Liver (tissue), 9 donors: ENCODE data around the gene CYB5A. TPM values are rescaled to one million over a fixed set of nuclear protein-coding genes. Genes with fewer than 3 reads are reported as not detected.

ENCODE experiments used
- DNase-seq: peaks from one replicate; pipeline ENCODE4 v3.0.0-alpha.2; 2017; ENCODE audit warnings: low spot score
- H3K27ac ChIP-seq, 2 donors: one replicate each; pipeline ENCODE4 v1.7.0; 2013; ENCODE audit warnings: inconsistent platforms in 2 of 2, low read length in 2 of 2, control low read depth in 1 of 2, low read depth in 1 of 2, mild to moderate bottlenecking in 1 of 2
- H3K27me3 ChIP-seq, 4 donors: one replicate each; pipeline versions ENCODE4 v1.6.1 to v1.7.0; 2013; ENCODE audit warnings: low read length in 3 of 4, inconsistent platforms in 1 of 4, mild to moderate bottlenecking in 1 of 4, moderate library complexity in 1 of 4; ENCODE audit not compliant: control insufficient read depth in 4 of 4, insufficient read depth in 4 of 4
- H3K36me3 ChIP-seq, 4 donors: one replicate each; pipeline versions ENCODE4 v1.6.1 to v1.7.0; 2013; ENCODE audit warnings: low read length in 3 of 4, mild to moderate bottlenecking in 3 of 4, low read depth in 1 of 4, moderate library complexity in 1 of 4; ENCODE audit not compliant: control insufficient read depth in 4 of 4, insufficient read depth in 3 of 4
- H3K4me1 ChIP-seq, 4 donors: one replicate each; pipeline versions ENCODE4 v1.6.1 to v1.7.0; 2013; ENCODE audit warnings: low read length in 3 of 4, mild to moderate bottlenecking in 3 of 4, moderate library complexity in 1 of 4; ENCODE audit not compliant: control insufficient read depth in 4 of 4, insufficient read depth in 4 of 4
- H3K4me3 ChIP-seq, 3 donors: one replicate each; pipeline versions ENCODE4 v1.6.1 to v1.7.0; 2013; ENCODE audit warnings: low read length in 3 of 3, control low read depth in 1 of 3, low read depth in 1 of 3, mild to moderate bottlenecking in 1 of 3
- H3K9ac ChIP-seq, 2 donors: one replicate each; pipeline ENCODE4 v1.7.0; 2013; ENCODE audit warnings: low read length in 2 of 2, mild to moderate bottlenecking in 2 of 2, moderate library complexity in 2 of 2, control low read depth in 1 of 2, low read depth in 1 of 2
- H3K9me3 ChIP-seq, 4 donors: one replicate each; pipeline versions ENCODE4 v1.6.1 to v1.7.0; 2013; ENCODE audit warnings: low read length in 3 of 4; ENCODE audit not compliant: control insufficient read depth in 4 of 4
- ATF3 ChIP-seq: IDR thresholded peaks from 2 replicates; pipeline ENCODE4 v1.6.1; 2016; ENCODE audit warnings: antibody characterized with exemption
- CTCF ChIP-seq: fragments of 150-350 bp; IDR thresholded peaks from 2 replicates; pipeline ENCODE4 v1.5.1; 2017; ENCODE audit warnings: improper control_type of control experiment, low read depth, low read length; ENCODE audit not compliant: missing input control
- EGR1 ChIP-seq, 2 donors: IDR thresholded peaks; 2 replicates each; pipeline ENCODE4 v1.6.1; 2016 to 2018; ENCODE audit warnings: antibody characterized with exemption in 2 of 2, low read depth in 2 of 2
- FOXA1 ChIP-seq: IDR thresholded peaks from 2 replicates; pipeline ENCODE4 v1.6.1; 2016; ENCODE audit warnings: antibody characterized with exemption
- FOXA2 ChIP-seq: IDR thresholded peaks from 2 replicates; pipeline ENCODE4 v1.6.1; 2016; ENCODE audit warnings: antibody characterized with exemption
- GABPA ChIP-seq, 2 donors: IDR thresholded peaks in 1 of 2; conservative IDR thresholded peaks in 1 of 2; 2 replicates each; pipeline ENCODE4 v1.6.1; 2016; ENCODE audit warnings: antibody characterized with exemption in 2 of 2, mild to moderate bottlenecking in 1 of 2, moderate library complexity in 1 of 2
- HNF4A ChIP-seq, 2 donors: conservative IDR thresholded peaks; 2 replicates each; pipeline ENCODE4 v1.6.1; 2016; ENCODE audit warnings: antibody characterized with exemption in 2 of 2, mild to moderate bottlenecking in 2 of 2
- HNF4G ChIP-seq: IDR thresholded peaks from 2 replicates; pipeline ENCODE4 v1.6.1; 2016; ENCODE audit warnings: antibody characterized with exemption
- JUND ChIP-seq, 2 donors: IDR thresholded peaks; 2 replicates each; pipeline ENCODE4 v1.6.1; 2016; ENCODE audit warnings: antibody characterized with exemption in 2 of 2
- MAX ChIP-seq: IDR thresholded peaks from 2 replicates; pipeline ENCODE4 v1.6.1; 2016; ENCODE audit warnings: antibody characterized with exemption
- NR2F2 ChIP-seq: IDR thresholded peaks from 2 replicates; pipeline ENCODE4 v1.6.1; 2016; ENCODE audit warnings: antibody characterized with exemption
- RAD21 ChIP-seq, 2 donors: IDR thresholded peaks; 2 replicates each; pipeline ENCODE4 v1.6.1; 2016; ENCODE audit warnings: antibody characterized with exemption in 2 of 2, mild to moderate bottlenecking in 2 of 2
- REST ChIP-seq: IDR thresholded peaks from 2 replicates; pipeline ENCODE4 v1.6.1; 2016; ENCODE audit warnings: antibody characterized with exemption, mild to moderate bottlenecking
- RXRA ChIP-seq, 2 donors: IDR thresholded peaks; 2 replicates each; pipeline ENCODE4 v1.6.1; 2017 to 2018; ENCODE audit warnings: antibody characterized with exemption in 2 of 2, mild to moderate bottlenecking in 1 of 2
- SP1 ChIP-seq: IDR thresholded peaks from 2 replicates; pipeline ENCODE4 v1.6.1; 2018; ENCODE audit warnings: antibody characterized with exemption, mild to moderate bottlenecking
- TAF1 ChIP-seq: conservative IDR thresholded peaks from 2 replicates; pipeline ENCODE4 v1.6.1; 2016; ENCODE audit warnings: antibody characterized with exemption, mild to moderate bottlenecking
- YY1 ChIP-seq: IDR thresholded peaks from 2 replicates; pipeline ENCODE4 v1.6.1; 2016; ENCODE audit warnings: antibody characterized with exemption, mild to moderate bottlenecking
- ZBTB33 ChIP-seq: IDR thresholded peaks from 2 replicates; pipeline ENCODE4 v1.6.1; 2016; ENCODE audit warnings: antibody characterized with exemption
- WGBS: extraction: QIAGEN DNeasy Blood & Tissue Kit; methylation state at CpG from one replicate; pipeline ENCODE4 v1.1.7; 2013; 5-methylcytosine and 5-hydroxymethylcytosine counted together
- polyA plus RNA-seq, 2 donors: library from polyadenylated mRNA; stranded (reverse) in 1 of 2; unstranded in 1 of 2; fragments of 200-250 nt in 1 of 2; fragments of >200 nt in 1 of 2; fragmentation: Nextera tagmentation in 1 of 2; extraction: Ambion mirVana in 1 of 2; gene quantifications; one replicate each; pipeline versions ENCODE4 v1.2.1 to v1.2.3, GENCODE V29; 2013 to 2015
- total RNA-seq, 2 donors: library from RNA; depleted of rRNA; stranded (reverse); fragments of >200 nt; gene quantifications; one replicate each; pipeline ENCODE4 v1.2.3, GENCODE V29; 2014
- donor health status: healthy.
- donor health status: healthy.
- donor health status: healthy.
- donor health status: healthy.
- donor health status: healthy.

CYB5A gene
- total and polyA plus RNA-seq, 4 donors = 277 to 2,022 (median 1,122) TPM

- WGBS = 42% methylated on average over 3 of the region's 3 CpGs
- H3K4me3 ChIP-seq = no peak overlapping the region
- no peaks in the 10 kb centered on the region for H3K36me3 ChIP-seq
- H3K27me3 ChIP-seq = no peaks in the 10 kb centered on the region
- H3K27ac ChIP-seq = peak overlapping the region; percentile 95 to 99
- TF ChIP-seq MAX = peak; percentile 50
- TF ChIP-seq CTCF = no peak
- TF ChIP-seq SP1 = peak; percentile 90
- peak; percentile 58 to 67 for TF ChIP-seq JUND (IDR thresholded peaks at IDR 0.05)
- TF ChIP-seq NR2F2 = no peak
- TF ChIP-seq YY1 = peak; percentile 46
- no peak for TF ChIP-seq EGR1 (IDR thresholded peaks at IDR 0.05; ENCODE audit: low read depth in 2 of 2)
- peak; percentile 43 for TF ChIP-seq FOXA2
- TF ChIP-seq TAF1 = peak; percentile 17
- peak; percentile 84 to 86 for TF ChIP-seq RXRA (IDR thresholded peaks at IDR 0.05)
- TF ChIP-seq GABPA (IDR thresholded peaks at IDR 0.05 in 1 of 2, conservative IDR thresholded peaks at IDR 0.05 in 1 of 2) = no peak
- TF ChIP-seq ATF3 = no peak
- TF ChIP-seq HNF4A (conservative IDR thresholded peaks at IDR 0.05) = peak; percentile 90 to 95
- TF ChIP-seq RAD21 (IDR thresholded peaks at IDR 0.05) = peak in 1 of 2 donors; percentile 46
- no peak for TF ChIP-seq FOXA1
- TF ChIP-seq HNF4G = peak; percentile 85
- peak; percentile 15 for TF ChIP-seq REST
- TF ChIP-seq ZBTB33 = peak; percentile 37
- H3K9ac ChIP-seq = no peak overlapping the region
- H3K9me3 ChIP-seq = no peaks in the 10 kb centered on the region
- peaks cover 22 to 75% (median 59%) of the 10 kb centered on the region in 4 donors for H3K4me1 ChIP-seq
- DNase-seq = no peak
Measured at GRCh38 chr18:74229005-74229404, 62.8 kb downstream of the CYB5A start.
